H1 (cell line): Measurements from ENCODE around the gene NFATC1. TPM values are rescaled to one million over a fixed set of nuclear protein-coding genes. Genes with fewer than 3 reads are reported as not detected.

ENCODE experiments used
- CTCF ChIA-PET: fragments of 300-600 bp; sonication (Branson Sonifier 250); formaldehyde crosslinking; loops from one replicate; lab custom pipeline; 2021; ENCODE audit not compliant: partially characterized antibody; lab: Charles Lee
- POLR2A ChIA-PET: fragments of 300-600 bp; sonication (Branson Sonifier 250); formaldehyde crosslinking; loops from one replicate; lab custom pipeline; 2021; ENCODE audit warnings: inconsistent platforms; ENCODE audit not compliant: partially characterized antibody; lab: Charles Lee
- DNase-seq, 2 experiments: peaks; one replicate each; pipeline versions ENCODE4 v3.0.0 to v3.0.0-alpha.2; 2010 to 2022; ENCODE audit warnings: low spot score in 2 of 2, low read depth in 1 of 2, mixed read lengths in 1 of 2
- FAIRE-seq: peaks from 2 replicates; lab custom pipeline; 2011; peaks lifted over from hg19 to GRCh38; lab: Jason Lieb, UNC
- H2AFZ ChIP-seq: 2 replicates; pipeline ENCODE4 v1.8.1; 2012; ENCODE audit warnings: low read length, inconsistent platforms
- H2AK5ac ChIP-seq: 2 replicates; pipeline ENCODE4 v1.6.1; 2013; ENCODE audit warnings: low read depth, low read length
- H2BK120ac ChIP-seq: replicated peaks from 2 replicates; pipeline ENCODE3; 2013; ENCODE audit warnings: low read depth, low read length, inconsistent platforms
- H2BK12ac ChIP-seq: 2 replicates; pipeline ENCODE4 v1.6.1; 2013; ENCODE audit warnings: low read depth, low read length
- H2BK15ac ChIP-seq: 2 replicates; pipeline ENCODE4 v1.6.1; 2013; ENCODE audit warnings: low read length
- H2BK20ac ChIP-seq: 2 replicates; pipeline ENCODE4 v1.6.1; 2013; ENCODE audit warnings: low read length
- H2BK5ac ChIP-seq: 2 replicates; pipeline ENCODE4 v1.6.1; 2013; ENCODE audit warnings: low read depth, low read length
- H3K14ac ChIP-seq: 2 replicates; pipeline ENCODE4 v1.6.1; 2013; ENCODE audit warnings: inconsistent platforms; ENCODE audit not compliant: insufficient read length
- H3K18ac ChIP-seq: 2 replicates; pipeline ENCODE4 v1.6.1; 2013; ENCODE audit warnings: low read length; ENCODE audit errors: extremely low read depth
- H3K23ac ChIP-seq: 2 replicates; pipeline ENCODE4 v1.6.1; 2013; ENCODE audit warnings: inconsistent platforms; ENCODE audit not compliant: insufficient read length
- H3K23me2 ChIP-seq: 2 replicates; pipeline ENCODE4 v1.6.1; 2013; ENCODE audit warnings: low read depth, low read length
- H3K27ac ChIP-seq: 2 replicates; pipeline ENCODE4 v1.6.1; 2011; ENCODE audit warnings: low read depth, low read length, inconsistent platforms
- H3K27me3 ChIP-seq, 4 experiments: replicated peaks in 1 of 4; 1 replicate in 1 of 4; 2 replicates in 3 of 4; pipeline versions ENCODE4 v1.6.1 to v1.8.1; 2011 to 2013; ENCODE audit warnings: low read length in 3 of 4, mild to moderate bottlenecking in 3 of 4, inconsistent platforms in 2 of 4, mixed read lengths in 2 of 4, moderate library complexity in 1 of 4; ENCODE audit not compliant: control insufficient read depth in 3 of 4, insufficient read depth in 3 of 4; ENCODE audit errors: extremely low read depth in 1 of 4
- H3K36me3 ChIP-seq, 4 experiments: 2 replicates each; pipeline versions ENCODE4 v1.6.1 to v1.8.1; 2011 to 2013; ENCODE audit warnings: mild to moderate bottlenecking in 4 of 4, low read length in 3 of 4, moderate library complexity in 2 of 4, control low read depth in 1 of 4, inconsistent platforms in 1 of 4; ENCODE audit not compliant: insufficient read depth in 4 of 4, control insufficient read depth in 2 of 4
- H3K4ac ChIP-seq: replicated peaks from 2 replicates; pipeline ENCODE3; 2013; ENCODE audit warnings: low read length, low read depth, mixed read lengths, inconsistent platforms; ENCODE audit not compliant: insufficient read length
- H3K4me1 ChIP-seq, 4 experiments: replicated peaks in 1 of 4; 1 replicate in 1 of 4; 2 replicates in 3 of 4; pipeline versions ENCODE4 v1.6.1 to v1.8.1; 2011 to 2013; ENCODE audit warnings: low read length in 3 of 4, inconsistent platforms in 2 of 4, mixed read lengths in 1 of 4; ENCODE audit not compliant: insufficient read depth in 4 of 4, control insufficient read depth in 3 of 4
- H3K4me2 ChIP-seq, 2 experiments: 2 replicates each; pipeline versions ENCODE4 v1.6.1 to v1.8.1; 2011 to 2013; ENCODE audit warnings: low read depth in 2 of 2, low read length in 2 of 2, control low read depth in 1 of 2, inconsistent platforms in 1 of 2, mild to moderate bottlenecking in 1 of 2; ENCODE audit not compliant: insufficient read depth in 1 of 2
- H3K4me3 ChIP-seq, 4 experiments: fragments of 200-600, 300-600 bp in 1 of 4; sonication (generic), shearing (Covaris generic), sonication (Bioruptor Twin) in 1 of 4; 2 replicates each; pipeline versions ENCODE4 v1.5.1 to v1.8.1; 2011 to 2016; ENCODE audit warnings: low read length in 4 of 4, low read depth in 3 of 4, control low read depth in 2 of 4, inconsistent platforms in 2 of 4, mild to moderate bottlenecking in 2 of 4, mixed read lengths in 1 of 4, moderate library complexity in 1 of 4; ENCODE audit not compliant: insufficient read depth in 2 of 4; ENCODE audit errors: extremely low read depth in 1 of 4
- H3K56ac ChIP-seq: replicated peaks from 2 replicates; pipeline ENCODE3; 2013; ENCODE audit warnings: low read depth, mild to moderate bottlenecking, mixed read lengths, low read length, inconsistent platforms; ENCODE audit not compliant: insufficient read length
- H3K79me1 ChIP-seq: 2 replicates; pipeline ENCODE4 v1.6.1; 2013; ENCODE audit warnings: low read depth, low read length, control low read depth
- H3K79me2 ChIP-seq, 2 experiments: 2 replicates each; pipeline versions ENCODE4 v1.6.1 to v1.8.1; 2012 to 2013; ENCODE audit warnings: low read length in 2 of 2, mild to moderate bottlenecking in 2 of 2, inconsistent platforms in 1 of 2; ENCODE audit not compliant: insufficient read depth in 2 of 2, control insufficient read depth in 1 of 2
- H3K9ac ChIP-seq, 4 experiments: replicated peaks in 1 of 4; 1 replicate in 1 of 4; 2 replicates in 3 of 4; pipeline versions ENCODE4 v1.6.1 to v1.8.1; 2011 to 2013; ENCODE audit warnings: low read depth in 3 of 4, low read length in 3 of 4, control low read depth in 2 of 4, mild to moderate bottlenecking in 2 of 4, moderate library complexity in 2 of 4, inconsistent platforms in 1 of 4; ENCODE audit errors: extremely low read depth in 1 of 4
- H3K9me3 ChIP-seq, 2 experiments: 2 replicates each; pipeline versions ENCODE4 v1.6.1 to v1.8.1; 2012 to 2013; ENCODE audit warnings: mild to moderate bottlenecking in 2 of 2, moderate library complexity in 2 of 2, control low read depth in 1 of 2, inconsistent platforms in 1 of 2, low read depth in 1 of 2, low read length in 1 of 2, mixed read lengths in 1 of 2; ENCODE audit not compliant: insufficient read depth in 2 of 2
- H4K20me1 ChIP-seq, 2 experiments: replicated peaks in 1 of 2; 2 replicates each; pipeline versions ENCODE3 to v1.8.1; 2011 to 2013; ENCODE audit warnings: inconsistent platforms in 2 of 2, low read length in 2 of 2, mild to moderate bottlenecking in 1 of 2; ENCODE audit not compliant: insufficient read depth in 2 of 2, control insufficient read depth in 1 of 2
- H4K5ac ChIP-seq: 2 replicates; pipeline ENCODE4 v1.6.1; 2013; ENCODE audit warnings: low read length, low read depth, mixed read lengths, inconsistent platforms; ENCODE audit not compliant: insufficient read length
- H4K8ac ChIP-seq: 2 replicates; pipeline ENCODE4 v1.8.0; 2013; ENCODE audit warnings: mild to moderate bottlenecking, moderate library complexity, low read length, inconsistent platforms; ENCODE audit not compliant: insufficient read depth; ENCODE audit errors: extremely low read depth
- H4K91ac ChIP-seq: replicated peaks from 2 replicates; pipeline ENCODE3; 2013; ENCODE audit warnings: low read length, mixed read lengths, inconsistent platforms; ENCODE audit not compliant: insufficient read length
- BACH1 ChIP-seq: IDR thresholded peaks from 2 replicates; pipeline ENCODE4 v1.6.1; 2012; ENCODE audit warnings: low read length, improper control_type of control experiment
- RBBP5 ChIP-seq: IDR thresholded peaks from 2 replicates; pipeline ENCODE4 v1.7.1; 2012; ENCODE audit warnings: low read depth, mild to moderate bottlenecking, inconsistent platforms, low read length, moderate library complexity, borderline replicate concordance
- SIN3A ChIP-seq, 2 experiments: IDR thresholded peaks in 1 of 2; conservative IDR thresholded peaks in 1 of 2; 2 replicates each; pipeline ENCODE4 v1.6.1; 2011 to 2012; ENCODE audit warnings: low read length in 2 of 2, improper control_type of control experiment in 1 of 2, low read depth in 1 of 2, mild to moderate bottlenecking in 1 of 2
- YY1 ChIP-seq: IDR thresholded peaks from 2 replicates; pipeline ENCODE4 v1.6.1; 2011; ENCODE audit warnings: low read depth, mild to moderate bottlenecking, low read length
- WGBS, 2 experiments: shearing (Covaris generic) in 1 of 2; methylation state at CpG; one replicate each; pipeline versions ENCODE4 v1.1.6 to v1.1.7; 2013 to 2015; ENCODE audit warnings: low lambda C conversion rate in 2 of 2, mixed read lengths in 2 of 2, inconsistent platforms in 1 of 2, low coverage in 1 of 2, missing lambda C conversion rate in 1 of 2; ENCODE audit not compliant: insufficient replicate concordance in 2 of 2, insufficient coverage in 1 of 2, insufficient read length in 1 of 2; ENCODE audit errors: extremely low coverage in 1 of 2, missing lambda C conversion rate in 1 of 2; 5-methylcytosine and 5-hydroxymethylcytosine counted together
- polyA plus RNA-seq, 7 experiments: library from polyadenylated mRNA; depleted of rRNA in 3 of 7; stranded (reverse) in 5 of 7; unstranded in 2 of 7; fragments of >200 nt in 5 of 7; fragments of 200-250 nt in 2 of 7; gene quantifications; 1 replicate in 5 of 7; 2 replicates in 1 of 7; 4 replicates in 1 of 7; pipeline versions ENCODE4 v1.2.1 to v1.2.3, GENCODE V29; 2011 to 2013; ENCODE audit warnings: missing spikeins in 2 of 7, mixed read lengths in 2 of 7
- total RNA-seq: library from RNA; stranded (reverse); fragmentation: NEBNext Ultra II Directional; extraction: Animal tissue kit (Norgen Biotek cat#: 25700); gene quantifications from 2 replicates; pipeline ENCODE4 v1.2.1, GENCODE V29; 2021

Gene NFATC1
- total and polyA plus RNA-seq, 2 of the 8 experiments (the other 6 are each of a cell fraction or from before 2014, with no cell fraction given), result 2.0 to 6.6 TPM

DNA sequence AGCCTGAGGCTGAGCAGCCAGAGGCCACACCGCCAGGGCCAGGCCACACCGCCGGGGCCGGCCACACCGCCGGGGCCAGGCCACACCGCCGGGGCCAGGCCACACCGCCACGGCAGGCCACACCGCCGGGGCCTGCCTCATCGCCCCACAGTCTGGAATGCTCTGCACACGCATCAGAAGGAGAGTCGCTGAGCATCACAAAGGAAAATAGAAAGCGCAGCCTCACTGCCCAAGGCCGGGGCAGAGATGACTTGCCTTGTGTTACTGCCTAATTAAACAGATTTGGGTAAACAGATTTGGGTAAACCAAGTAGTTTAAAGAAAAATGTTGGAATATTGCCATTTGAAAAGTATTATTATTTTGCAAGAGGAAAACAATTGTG is 10.4 kb upstream of the NFATC1 start:
- CTCF ChIA-PET, result interaction anchor here (2.4 to 9.7 kb wide), 2 partner anchors 145 to 260 kb away, joined by 9 to 124 read pairs; no protein-coding TSS in a partner anchor
- no peak overlapping the region for H3K27ac ChIP-seq
- TF ChIP-seq BACH1, result no peak
- no peak for TF ChIP-seq YY1
- TF ChIP-seq RBBP5, result no peak
- TF ChIP-seq SIN3A (conservative IDR thresholded peaks at IDR 0.05 in 1 of 2, IDR thresholded peaks at IDR 0.05 in 1 of 2; ENCODE audit: low read depth in 1 of 2, low read length in 2 of 2), result no peak

More for the DNA sequence above, 10.4 kb upstream of the NFATC1 start:
- no peak overlapping the region for H2BK20ac ChIP-seq
- H4K91ac ChIP-seq, result no peak overlapping the region
- H2BK5ac ChIP-seq, result no peak overlapping the region
- H4K5ac ChIP-seq, result no peak overlapping the region
- H3K79me1 ChIP-seq, result no peaks in the 10 kb centered on the region
- no peak overlapping the region for H2AK5ac ChIP-seq
- FAIRE-seq, result no peak
- 85% methylated on average over 17 of the region's 17 CpGs; no CpG with 5 or more reads in 1 of the 2 experiments for WGBS, 2 experiments
- no peak overlapping the region for H2BK120ac ChIP-seq
- POLR2A ChIA-PET, result no interaction called here
- H3K23ac ChIP-seq, result no peak overlapping the region
- H3K27me3 ChIP-seq, result no peaks in the 10 kb centered on the region; a peak in 4 of 7 replicates
- H2AFZ ChIP-seq, result no peak overlapping the region
- H3K4me3 ChIP-seq, result no peak overlapping the region
- H3K36me3 ChIP-seq, result no peaks in the 10 kb centered on the region
- no peak overlapping the region for H3K14ac ChIP-seq
- no peak overlapping the region for H3K9ac ChIP-seq
- no peak overlapping the region for H4K8ac ChIP-seq
- H3K4me2 ChIP-seq, result no peak overlapping the region
- H3K18ac ChIP-seq, result no peak overlapping the region
- H3K56ac ChIP-seq, result no peak overlapping the region
- no peak overlapping the region for H2BK12ac ChIP-seq
- no peaks in the 10 kb centered on the region for H4K20me1 ChIP-seq
- H3K79me2 ChIP-seq, result no peaks in the 10 kb centered on the region
- no peaks in the 10 kb centered on the region for H3K23me2 ChIP-seq
- H2BK15ac ChIP-seq, result no peak overlapping the region
- H3K4ac ChIP-seq, result no peak overlapping the region
- peaks cover 0 to 2% (median 0%) of the 10 kb centered on the region in 4 experiments; a peak in 2 of 7 replicates for H3K4me1 ChIP-seq
- DNase-seq, result no peak
- no peaks in the 10 kb centered on the region for H3K9me3 ChIP-seq
